CD4-positive, alpha-beta T cell treated with Interleukin-4 for 4 hours (primary cell): ENCODE data around the gene CDK18.
"Not testable (repeated sequence)": the region's sequence is repeated elsewhere in the genome, so short reads cannot be mapped to it uniquely, and the experiment has no call there.

Source experiments
- DNase-seq: peaks from one replicate; pipeline ENCODE4 v3.0.0-alpha.2; 2020

CDK18 gene

DNA sequence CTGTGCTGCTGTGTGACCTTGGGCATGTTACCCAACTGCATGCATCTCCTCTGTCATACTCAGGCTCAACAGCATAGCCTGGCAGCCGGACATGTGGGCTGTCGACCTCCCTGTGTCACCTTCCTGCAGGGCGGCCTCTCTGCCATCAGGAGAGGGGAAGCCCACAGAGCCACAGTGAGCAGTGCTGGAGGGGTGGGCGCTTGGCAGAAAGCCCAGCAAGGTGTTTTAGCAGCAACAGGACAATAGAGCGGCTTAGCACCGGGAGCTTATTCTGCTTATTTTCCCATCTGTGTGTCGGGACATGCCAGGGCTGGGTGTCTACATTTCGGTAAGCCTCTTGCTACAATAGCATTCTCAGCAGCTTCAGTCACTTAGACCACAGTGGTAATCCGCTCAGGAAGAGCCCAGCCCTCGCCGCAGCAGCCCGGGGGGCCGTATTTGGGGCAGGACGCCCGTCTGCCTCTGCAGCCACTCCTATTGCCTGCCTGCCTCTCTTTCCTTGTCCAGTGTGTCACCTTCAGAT is 22.8 kb upstream of the CDK18 start:
- DNase-seq, result peak; percentile 10

DNA sequence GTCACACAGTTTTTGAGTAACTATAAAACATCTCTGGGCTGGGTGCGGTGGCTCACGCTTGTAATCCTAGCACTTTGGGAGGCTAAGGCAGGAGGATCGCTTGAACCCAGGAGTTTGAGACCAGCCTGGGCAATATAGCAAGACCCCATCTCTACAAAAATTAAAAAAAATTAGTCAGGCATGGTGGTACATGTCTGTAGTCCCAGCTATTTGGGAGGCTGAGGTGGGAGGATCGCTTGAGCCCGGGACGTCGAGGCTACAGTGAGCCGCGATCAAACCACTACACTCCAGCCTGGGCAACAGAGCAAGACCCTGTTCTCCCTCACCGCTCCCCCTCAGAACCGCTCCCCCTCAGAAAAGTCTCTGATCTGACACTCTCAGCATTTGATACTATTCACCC is 21.9 kb upstream of the CDK18 start:
- not testable (repeated sequence) for DNase-seq

- DNase-seq, result no peak
These were observed 21.1 kb upstream of the CDK18 start for GRCh38 chr1:205483372-205483771.

DNA sequence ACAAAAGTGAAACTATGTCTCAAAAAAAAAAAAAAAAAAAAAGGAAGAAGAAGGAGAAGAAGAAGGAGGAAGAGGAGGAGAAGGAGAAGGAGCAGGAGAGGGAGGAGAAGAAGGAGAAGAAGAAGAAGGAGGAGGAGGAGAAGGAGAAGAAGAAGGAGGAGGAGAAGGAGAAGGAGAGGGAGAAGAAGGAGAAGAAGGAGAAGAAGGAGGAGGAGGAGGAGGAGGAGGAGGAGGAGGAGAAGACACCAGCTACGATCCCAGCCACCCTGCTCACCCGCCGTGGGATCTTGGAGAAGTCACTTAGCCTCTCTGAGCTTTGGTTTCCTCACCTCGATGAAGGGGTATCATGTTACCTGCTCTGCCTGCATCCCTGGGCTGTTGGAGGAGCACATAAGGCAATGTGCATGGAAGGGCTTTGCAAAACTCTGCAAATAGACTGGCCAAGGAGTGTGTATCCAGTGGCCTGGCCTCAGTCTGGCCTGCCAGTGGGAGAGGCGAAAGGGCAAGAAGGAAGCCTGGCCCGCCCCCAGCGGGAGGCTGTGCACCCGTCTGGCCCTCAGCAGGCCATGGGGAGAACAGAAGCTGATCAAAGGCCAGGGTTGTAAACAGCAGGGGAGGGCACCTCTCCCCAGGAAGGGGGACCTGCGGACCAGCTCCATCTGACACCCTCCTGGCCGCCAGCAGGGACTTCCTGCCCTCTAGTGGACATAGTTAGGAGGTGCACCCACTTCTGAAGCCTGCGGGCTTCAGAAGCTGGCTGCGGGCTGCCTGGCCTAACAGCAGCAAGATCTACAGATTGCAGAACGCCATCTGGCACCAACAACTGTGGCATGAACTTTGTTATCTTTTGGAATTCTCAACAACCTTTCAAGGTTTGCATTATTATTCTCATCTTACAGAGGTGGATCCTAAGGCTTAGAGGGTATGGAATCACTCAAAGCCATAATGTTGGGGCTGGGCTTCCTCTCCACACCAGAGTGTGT is 19.2 kb upstream of the CDK18 start:
- DNase-seq, result peak; percentile 69

- no peak for DNase-seq
These were observed 18.2 kb upstream of the CDK18 start for GRCh38 chr1:205486258-205486657.

DNA sequence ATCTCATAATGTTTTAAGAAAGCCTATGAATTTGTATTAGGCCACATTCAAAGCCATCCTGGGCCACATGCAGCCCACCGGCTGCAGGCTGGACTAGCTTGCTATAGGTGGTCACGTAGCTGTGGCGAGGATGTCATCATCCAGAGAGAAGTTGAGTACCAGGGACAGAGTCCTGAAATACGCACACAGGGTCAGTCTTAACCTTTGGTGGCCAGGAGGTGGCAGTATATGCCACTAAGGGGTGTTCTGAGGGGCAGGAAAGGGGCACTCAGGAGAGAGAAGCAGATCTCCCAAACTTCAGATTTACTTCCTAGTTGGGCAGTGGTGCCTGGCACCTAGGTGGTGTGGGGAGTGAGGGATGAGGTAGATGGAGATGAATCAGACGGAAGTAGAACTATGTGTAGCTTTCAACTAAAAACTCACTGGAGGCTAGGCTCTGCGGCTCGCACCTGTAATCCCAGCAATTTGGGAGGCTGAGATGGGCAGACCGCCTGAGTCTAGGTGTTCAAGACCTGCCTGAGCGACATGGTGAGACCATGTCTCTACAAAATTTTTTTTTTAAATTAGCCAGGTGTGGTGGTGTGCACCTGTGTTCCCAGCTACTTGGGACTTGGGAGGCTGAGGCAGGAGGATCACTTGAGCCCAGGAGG is 16.3 kb upstream of the CDK18 start:
- DNase-seq, result peak; percentile 53

DNA sequence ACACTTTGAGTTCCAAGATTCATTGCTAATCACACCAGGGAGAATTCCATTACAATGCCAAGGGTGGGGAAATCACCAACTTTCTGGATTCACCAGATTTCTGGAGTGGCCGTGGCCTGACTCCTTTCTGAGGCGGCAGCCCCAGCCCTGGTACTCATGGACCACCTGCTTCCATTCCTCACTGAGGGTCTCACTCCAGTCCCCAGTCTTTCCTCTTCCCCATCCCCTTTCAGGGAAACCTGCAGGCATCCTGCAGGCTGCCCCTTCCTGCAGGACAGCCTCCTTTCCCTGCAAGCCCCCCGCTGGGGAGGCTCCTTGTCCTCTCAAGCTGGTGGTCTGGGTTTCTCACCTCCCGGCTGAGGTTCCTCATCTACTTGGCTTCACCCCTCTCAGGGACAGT is 12.7 kb upstream of the CDK18 start:
- DNase-seq, result no peak

DNA sequence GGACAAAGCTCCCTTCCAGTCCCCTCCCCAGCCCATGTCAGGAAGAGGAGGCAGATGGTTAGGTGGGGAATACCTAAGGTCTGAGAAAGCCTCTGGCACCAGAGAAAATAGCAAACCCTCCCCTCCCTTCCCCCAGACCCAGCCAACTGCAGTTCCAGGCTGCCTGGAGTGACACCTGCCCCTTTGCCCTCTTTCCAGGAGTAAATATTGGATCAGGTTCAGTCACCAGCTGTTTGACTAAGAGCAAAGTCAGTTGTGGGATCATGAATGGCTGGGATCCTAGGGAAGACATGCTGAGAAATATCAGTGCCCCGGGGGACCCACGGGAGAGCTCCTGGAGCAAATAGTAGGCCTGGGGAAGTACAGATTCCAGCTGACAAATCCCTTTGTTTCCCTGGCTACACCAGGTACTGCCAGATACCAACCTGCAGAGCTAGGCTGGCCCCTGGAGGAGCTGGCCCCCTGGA is 12.2 kb upstream of the CDK18 start:
- DNase-seq, result no peak

GRCh38 chr1:205492774-205493173 is 11.7 kb upstream of the CDK18 start:
- DNase-seq, result no peak

DNA sequence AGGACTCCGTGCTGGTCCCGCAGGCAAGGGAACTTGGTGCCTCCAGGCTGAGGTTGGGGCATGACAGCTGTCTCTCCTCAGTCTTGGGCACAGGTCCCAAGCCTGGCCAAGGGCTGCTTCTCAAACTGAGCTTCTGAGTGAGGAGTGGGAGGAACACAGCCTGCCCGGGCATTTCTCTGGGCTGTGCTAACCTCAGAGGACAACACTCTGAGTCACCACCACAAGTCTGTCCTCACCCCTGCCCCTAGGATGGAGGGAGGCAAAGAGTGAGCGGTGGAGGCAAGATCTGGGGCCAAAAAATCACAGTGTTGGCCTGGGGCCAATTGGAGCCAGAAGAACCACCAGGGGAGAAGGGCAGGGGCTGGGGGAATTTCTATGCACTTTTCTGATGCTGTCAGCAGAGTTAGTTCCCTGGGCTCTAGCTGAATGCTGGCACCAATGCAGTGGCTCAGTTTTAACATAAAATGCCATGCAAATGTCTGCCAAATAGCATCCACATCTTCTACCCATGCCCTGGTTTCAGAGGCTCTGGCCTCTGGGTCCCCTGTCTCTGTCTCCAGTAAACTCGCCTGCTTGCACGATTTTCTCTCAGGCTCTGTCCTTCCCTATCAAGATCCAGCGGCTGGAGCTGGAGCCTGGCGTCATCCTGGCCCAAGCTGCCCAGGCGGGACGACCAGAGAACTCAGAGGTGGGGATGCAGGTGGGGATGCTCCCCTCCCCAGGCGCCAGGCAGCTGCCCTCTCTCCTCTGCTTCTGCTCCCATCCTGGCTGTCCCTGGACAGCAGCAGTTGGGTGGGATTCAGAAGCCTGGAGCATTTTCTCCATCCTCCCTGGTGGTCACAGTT is 11.0 kb upstream of the CDK18 start:
- no peak for DNase-seq

DNA sequence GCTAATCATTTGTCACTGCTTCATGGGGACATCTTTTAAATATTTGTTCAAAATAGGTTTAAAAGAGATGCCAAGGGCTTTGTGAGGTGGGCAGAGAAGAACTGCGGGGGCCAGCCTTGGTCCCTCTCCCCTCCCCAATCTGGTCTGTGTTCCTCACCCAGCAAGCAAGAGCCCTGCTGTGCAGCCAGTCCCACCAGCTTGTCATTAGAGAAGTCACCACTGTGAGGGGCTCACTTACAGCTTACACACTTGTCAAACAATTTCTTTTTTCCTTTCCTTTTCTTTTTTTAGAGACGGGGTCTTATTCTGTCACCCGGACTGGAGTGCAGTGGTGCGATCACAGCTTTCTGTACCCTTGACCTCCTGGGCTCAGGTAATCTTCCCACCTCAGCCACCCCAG is 10.4 kb upstream of the CDK18 start:
- no peak for DNase-seq

DNA sequence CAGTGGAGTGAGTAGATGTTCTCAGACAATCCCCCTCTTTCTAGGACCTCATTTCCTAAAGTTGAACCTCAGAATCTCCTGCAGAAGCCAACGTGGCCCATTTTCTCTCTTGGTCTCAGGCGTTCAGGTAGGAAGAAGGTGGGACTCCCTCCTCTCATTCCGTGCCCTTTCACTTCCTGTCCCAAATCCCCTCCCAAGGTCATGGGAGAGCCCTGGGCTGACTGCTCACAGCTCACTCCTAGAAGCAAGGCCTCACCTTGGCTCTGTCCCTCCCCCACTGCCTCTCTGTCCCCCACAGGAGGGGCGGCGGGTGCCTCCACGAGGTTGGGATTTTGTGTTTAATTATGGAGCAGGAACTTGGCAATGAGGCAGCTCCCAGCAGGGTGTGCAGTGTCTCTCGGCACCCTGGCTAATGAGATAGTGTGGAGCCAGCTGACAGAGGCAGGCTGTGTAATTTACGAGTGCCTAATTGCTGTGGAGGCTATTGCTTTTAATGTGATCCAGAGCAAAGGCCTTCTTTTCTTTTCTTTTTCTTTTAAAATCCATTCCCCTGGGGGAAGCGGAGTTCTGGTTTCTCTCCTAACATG is 9.1 kb upstream of the CDK18 start:
- DNase-seq, result no peak

GRCh38 chr1:205496661-205497060 is 7.8 kb upstream of the CDK18 start:
- DNase-seq, result no peak

DNA sequence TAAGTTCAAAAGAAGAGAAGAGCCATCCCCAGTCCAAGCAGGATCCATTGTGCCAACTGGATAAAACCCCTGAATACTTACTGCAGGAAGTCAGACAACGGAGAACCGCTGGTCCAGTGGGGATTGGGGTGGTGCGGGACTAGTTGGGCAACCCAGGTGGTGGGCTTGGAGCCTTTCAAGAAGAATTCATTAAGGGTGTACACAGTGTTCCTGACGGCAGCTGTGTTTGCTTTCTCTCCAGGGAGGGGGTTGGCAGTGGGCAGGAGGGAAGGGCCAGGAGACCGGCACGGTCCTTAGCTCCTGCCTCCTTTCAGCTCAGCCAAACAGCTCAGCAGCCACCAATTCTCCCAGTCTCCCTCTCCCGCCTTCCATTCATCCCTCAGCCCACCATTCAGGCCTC is 7.1 kb upstream of the CDK18 start:
- no peak for DNase-seq

- no peak for DNase-seq
These were observed 4.7 kb upstream of the CDK18 start for GRCh38 chr1:205499789-205500188.

DNA sequence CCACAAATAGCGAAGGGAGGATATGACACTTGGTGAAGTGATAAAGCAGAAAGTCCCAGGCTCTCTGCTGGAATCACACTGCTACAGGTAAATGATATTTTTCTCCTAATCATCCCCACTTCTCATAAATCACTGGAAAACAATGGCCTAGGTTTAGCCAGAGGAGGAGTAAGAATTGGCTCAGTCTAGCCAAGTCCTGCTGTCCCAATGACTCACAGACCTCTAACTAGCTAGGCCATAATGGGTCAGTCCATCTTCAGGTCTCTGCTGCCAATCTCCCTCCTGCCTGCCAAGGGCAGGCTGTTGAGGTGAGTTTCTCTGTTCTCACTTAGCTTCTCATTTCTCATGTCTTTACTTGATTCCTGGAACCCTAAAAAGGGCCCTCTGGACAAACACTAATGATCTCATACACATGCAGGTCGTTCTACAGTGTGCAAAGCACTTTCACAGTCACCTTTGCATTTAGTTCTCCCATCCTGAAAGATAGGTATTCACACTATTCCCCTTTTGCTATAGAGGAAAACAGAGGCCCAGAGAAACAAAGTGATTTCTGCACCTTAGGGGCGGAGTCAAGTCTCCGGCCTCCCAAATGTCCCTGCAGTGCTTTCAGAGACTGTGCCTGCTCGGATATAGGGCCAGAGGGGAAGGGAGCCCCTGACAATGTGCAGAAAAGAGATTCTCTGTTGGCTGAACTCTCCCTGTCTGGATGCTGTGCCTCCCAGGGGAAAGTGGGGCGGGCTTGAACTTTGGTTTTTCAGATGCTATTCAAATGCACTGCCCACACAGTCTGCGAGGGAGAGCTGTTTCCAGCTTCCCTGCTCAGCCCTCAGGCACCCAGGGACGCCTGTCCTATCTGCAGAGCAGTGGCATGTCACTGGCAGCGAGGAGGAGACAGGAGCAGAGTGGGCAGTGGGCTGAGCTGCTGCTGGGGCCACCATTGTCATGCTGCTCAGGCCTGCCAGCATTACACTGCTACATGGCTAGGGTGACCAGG is 3.9 kb upstream of the CDK18 start:
- no peak for DNase-seq

- DNase-seq, result no peak
These were observed 2.2 kb upstream of the CDK18 start for GRCh38 chr1:205502111-205502810.

DNA sequence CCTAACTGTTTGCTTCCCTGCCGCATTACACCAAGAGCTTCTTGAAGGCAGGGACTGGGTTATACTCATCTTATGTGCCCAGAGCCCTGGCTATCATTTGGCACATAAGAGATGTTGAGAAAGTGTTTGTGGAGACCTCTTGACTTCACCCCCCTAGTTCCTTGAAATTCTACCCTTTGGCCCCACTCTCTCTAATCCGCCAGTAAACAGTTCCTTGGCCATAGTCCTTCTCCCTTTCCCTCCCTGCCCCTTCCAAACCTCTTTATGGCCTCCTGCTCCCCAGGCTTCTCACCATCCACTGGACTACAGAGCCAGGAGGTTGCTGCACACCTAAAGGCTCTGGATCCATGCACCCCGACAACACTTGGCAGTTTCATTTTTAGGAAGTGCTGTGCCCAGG is 1.5 kb upstream of the CDK18 start:
- DNase-seq, result no peak

DNA sequence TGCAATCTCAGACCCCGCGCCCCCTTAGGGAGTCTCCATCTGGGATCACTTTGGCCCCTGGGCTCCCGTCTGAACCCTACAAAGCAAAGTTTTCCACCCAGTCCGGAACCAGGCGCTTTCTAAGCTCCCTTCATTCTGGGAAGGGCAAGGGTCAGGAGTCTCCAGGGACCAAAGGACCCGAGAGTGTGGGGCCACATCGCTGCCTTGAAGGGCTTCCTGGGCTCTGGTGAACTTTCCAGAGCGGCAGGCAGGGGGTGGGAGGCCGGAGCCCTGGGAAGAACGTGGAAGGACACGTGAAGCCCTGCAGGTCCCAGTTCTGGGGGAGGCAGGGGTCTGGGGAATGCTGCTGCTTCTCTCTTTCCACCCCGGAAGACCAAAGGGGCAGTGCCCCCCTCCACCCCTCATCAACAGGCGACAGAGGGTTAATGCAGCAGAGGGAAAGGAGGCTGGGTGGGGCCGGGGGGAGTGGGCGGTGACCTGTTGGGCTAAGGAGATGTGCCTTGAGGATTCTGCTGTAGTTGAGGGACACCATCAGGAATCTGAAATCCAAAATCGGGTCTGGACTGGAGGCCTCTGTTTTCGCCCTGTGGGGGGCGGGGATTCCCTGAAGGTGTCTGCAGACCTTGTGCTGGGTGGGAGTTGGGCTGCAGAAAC is 734 bp downstream of the CDK18 start:
- DNase-seq, result no peak

DNA sequence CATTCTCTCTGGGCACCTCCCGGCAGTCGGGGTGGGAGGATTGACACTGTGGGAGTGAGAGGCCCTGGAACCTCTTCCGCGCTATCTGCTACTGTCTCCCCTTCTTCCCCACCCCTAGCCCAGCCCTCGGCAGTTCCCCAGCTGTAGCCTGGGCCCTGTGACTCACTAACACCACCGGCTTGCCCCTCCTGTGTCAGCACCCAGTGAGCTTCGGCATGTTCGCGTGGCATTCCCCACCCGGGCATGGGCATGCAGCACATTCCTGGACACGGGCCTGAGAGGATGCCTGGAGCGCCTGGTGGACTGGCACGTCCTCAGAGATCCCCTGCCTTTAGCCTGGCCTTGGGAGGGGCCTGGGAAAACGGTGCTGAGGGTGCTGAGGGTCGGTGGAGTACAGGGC is 1.3 kb downstream of the CDK18 start:
- DNase-seq, result no peak
